ENCODE results near the gene CCM2L.
"Not testable (repeated sequence)": the region's sequence is repeated elsewhere in the genome, so short reads cannot be mapped to it uniquely, and the experiment has no call there.

CCM2L gene

DNA sequence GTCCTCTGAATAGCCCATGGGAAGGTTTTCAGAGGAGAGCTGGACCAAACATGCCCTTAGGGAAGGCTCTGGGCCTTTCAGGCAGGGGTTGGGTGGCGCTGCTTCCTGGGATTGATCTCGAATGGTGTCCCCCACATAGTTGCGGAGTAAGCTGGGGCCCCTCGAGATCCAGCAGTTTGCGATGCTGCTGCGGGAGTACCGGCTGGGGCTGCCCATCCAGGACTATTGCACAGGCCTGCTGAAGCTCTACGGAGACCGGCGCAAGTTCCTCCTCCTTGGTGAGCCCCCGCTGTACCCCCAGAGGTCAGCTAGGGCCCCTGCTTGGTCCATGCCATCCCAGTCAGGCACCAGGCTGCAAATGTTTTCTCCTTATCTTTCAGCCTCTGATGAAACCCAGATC is 19.3 kb downstream of the CCM2L start:
- no peak for DNase-seq (ENCODE audit: low read depth)

DNA sequence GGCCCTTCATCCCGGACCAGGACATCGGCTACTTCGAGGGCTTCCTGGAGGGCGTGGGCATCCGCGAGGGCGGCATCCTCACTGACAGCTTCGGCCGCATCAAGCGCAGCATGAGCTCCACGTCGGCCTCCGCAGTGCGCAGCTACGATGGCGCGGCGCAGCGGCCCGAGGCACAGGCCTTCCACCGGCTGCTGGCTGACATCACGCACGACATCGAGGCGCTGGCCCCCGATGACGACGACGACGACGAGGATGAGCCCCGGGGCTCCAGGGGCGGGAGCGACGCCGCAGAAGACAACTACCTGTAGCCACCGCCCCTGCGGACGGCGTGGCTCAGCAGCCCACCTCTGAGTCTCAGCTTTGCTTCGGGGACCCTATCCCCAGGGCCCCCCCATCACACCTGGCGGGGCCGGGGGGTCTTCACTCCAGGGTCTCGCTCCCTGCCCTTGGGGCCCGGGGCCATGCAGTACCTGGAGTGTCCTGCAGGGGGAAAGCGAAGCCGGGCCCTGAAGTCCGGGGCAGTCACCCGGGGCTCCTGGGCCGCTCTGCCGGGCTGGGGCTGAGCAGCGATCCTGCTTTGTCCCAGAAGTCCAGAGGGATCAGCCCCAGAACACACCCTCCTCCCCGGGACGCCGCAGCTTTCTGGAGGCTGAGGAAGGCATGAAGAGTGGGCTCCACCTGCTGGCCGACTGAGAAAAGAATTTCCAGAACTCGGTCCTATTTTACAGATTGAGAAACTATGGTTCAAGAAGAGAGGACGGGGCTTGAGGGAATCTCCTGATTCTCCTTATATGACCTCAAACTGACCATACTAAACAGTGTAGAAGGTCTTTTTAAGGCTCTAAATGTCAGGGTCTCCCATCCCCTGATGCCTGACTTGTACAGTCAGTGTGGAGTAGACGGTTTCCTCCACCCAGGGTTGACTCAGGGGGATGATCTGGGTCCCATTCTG is 21.0 kb downstream of the CCM2L start:
- DNase-seq (ENCODE audit: low read depth), result peak; percentile 38

DNA sequence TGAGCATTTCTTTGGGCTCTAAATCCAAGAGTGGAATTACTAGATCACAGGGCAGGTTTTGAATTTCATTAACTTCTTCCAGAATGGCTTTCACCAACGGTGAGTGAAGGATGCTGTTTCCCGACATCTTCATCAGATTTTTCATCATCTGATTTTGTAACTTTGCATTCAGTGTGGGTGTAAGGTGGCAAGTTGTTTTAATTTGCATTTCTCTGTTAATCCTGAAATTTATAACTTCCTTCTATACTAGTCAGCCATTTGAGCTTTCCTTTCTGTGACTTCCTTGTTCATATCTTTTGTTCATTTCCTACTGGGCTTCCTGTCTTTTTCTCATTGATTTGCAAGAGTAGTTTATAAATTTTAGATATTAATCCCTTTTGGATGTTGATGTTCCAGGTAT is 23.1 kb downstream of the CCM2L start:
- DNase-seq (ENCODE audit: low read depth), result no peak

DNA sequence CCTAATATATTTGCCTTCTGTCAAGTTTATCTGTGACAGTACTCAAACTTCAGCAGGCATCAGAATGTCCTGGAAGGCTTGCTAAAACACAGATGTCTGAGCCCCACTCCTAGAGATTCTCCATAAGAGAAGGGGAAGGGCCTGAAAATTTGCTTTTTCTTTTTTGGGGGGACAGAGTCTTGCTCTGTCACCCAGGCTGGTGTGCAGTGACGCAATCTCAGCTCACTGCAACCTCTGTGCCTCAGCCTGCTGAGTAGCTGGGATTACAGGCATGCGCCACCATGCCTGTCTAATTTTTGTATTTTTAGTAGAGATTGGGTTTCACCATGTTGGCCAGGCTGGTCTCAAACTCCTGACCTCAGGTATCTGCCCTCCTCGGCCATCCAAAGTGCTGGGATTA is 23.5 kb downstream of the CCM2L start:
- not testable (repeated sequence) for DNase-seq (ENCODE audit: low read depth)

DNA sequence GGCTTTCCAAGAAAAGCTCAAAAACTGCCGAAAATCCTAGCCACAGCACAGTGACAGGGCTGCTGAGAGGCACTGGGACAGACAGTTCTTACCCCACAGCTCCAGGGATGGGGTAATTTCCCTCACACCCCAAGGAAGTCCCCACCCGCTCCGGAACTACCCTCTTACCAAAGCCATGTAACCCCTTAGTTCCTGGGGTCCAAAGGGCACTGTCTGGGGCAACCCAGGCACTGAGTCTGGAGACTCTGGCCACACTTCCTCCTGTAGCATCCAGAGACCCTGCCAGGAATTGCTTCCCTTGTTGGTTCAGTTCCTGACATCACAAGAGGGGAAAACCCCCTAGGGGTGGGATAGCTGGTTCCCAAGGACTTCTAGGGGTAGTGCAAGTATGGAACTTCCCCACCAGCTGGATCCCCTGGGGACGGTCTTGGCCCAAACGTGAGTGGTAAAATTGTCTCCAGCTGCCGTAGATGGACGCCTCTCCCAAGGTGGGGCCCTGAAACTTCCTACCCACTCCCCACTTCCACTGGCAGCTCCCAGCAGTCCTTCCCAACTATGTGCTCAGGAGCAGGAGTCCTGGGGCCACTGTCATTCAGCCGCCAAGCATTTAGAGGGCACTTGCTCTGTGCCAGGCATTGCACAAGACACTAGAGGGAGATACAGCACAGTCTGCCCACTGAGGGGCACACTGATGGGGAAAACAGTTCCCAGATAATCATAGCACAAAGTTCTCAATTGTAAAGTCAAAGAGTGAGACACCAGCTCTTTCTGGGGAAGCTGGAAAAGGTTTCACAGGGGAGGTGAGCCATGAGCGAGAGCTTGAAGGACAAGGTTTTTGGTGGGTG is 24.6 kb downstream of the CCM2L start:
- no peak for DNase-seq (ENCODE audit: low read depth)

DNA sequence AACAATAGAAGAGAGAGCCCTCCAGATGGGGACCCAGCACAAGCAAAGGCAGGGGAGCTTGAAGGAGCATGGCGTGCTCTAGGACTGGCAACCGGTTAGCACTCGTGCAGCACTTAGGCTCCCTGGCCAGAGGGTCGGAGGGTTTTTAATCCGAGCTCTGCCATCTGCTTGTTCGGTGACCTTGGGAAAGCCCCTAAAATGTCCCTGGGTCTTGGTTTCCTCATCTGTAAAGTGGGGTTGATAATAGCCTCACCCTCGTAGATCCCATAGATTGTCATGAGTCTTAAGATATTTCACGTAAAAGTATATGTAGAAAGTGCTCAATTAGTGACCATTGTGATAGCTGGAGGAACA is 25.2 kb downstream of the CCM2L start:
- DNase-seq (ENCODE audit: low read depth), result no peak

DNA sequence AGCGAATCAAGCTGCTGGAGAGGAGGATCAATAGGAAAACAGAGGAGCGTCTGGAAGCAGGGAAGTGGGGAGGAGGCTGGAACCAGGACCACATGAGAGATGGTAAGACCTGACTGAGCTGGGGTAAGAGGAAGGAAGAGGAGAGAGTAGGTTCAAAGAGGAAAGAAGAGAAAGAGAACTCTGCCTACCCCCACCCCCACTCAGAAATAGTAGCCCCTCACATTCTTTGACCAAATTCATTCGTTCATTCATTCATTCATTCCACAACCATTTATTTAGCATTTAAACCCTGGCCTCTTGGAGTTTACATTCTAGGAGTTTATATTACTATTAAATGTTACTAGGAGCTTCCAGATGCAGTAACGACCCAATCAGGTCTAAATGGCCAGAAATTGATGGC is 26.0 kb downstream of the CCM2L start:
- DNase-seq (ENCODE audit: low read depth), result no peak

DNA sequence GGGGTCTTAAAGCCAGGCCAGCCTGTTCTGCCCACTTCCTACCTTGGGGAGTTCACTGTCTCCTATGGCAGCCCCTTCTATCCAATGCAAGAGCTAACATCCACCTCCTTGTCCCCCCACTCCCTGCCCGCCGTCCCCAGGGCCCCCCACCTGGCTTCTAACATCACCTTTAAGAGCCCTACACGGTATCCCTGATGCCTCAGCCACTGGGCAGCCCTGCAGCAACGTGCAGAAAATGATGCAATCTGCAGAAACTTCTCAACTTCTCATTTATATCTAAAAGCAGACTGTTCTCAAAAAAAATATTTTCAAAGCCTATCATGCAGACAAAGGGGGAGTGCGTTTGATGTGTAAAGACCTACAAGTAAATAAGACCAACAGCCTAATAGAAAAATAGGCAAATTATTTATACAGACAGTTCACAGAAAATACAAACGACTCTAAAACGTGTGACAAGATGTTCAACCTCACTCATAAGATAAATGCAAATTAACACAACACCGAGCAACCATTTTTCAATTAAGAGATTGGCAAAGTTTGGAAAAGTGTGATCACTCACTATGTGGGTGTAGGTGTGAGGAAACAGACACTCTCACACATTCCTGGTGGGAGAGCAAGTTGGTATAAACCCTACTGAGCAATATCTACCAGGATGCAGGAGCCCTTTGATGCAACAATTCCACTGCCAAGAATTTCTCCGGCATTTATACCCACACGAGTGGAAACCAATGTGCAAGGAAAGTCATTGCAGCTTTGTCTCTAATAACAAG is 26.7 kb downstream of the CCM2L start:
- no peak for DNase-seq (ENCODE audit: low read depth)

DNA sequence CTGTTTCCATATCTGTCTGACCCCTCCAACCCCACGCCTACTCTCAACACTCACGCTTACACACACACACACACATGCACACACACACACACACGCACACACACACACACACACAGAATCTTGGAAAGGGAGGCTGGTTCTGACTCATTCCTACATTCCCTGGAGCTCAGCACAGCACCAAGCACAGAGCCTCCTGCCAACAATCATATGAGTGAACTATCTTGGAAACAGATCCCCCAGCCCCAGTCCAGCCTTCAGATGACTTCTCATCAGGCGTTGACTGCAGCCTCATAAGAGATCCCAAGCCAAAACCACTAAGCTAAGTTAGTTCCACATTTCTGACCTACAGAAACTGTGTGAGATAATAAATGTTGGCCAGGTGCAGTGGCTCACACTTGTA is 27.7 kb downstream of the CCM2L start:
- no peak for DNase-seq (ENCODE audit: low read depth)

DNA sequence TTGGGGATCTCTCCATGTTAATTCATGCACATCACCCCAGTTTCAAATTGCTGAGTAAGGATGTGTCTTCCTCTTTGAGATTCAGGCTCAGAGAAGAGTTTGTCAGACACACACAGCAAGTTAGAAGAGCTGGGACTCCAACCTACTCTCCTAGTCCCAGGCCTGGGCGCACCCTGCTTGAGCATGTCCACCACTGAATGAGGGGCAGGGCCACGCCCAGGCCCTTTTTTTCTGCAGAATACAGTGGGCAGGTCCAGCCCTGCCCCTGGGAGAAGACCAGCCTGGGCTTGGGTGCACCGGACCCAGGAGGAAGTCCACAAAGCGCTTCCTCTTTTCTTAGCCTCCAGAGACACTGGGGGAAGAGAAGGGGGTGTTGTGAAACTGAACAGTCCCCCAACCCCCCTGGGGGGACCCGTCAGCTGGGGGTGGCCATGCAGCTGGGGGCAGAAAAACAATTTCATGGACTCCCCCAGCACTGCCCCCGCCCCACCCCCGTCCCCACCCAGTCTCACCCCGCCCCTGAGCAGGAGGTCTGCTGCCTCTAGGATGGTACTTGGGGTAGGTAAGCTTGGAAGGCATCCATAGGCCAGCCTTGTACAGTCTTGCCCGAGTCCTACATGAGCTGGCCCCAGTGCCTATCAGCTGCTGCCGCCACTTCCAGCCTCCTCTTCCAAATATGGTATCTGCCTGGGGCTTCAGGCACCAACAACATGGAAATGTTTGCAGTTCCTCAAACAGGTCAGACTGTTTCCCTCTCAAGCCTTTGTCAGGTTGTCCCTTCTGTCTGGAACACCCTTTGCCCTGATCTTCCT is 30.1 kb downstream of the CCM2L start:
- DNase-seq (ENCODE audit: low read depth), result no peak

DNA sequence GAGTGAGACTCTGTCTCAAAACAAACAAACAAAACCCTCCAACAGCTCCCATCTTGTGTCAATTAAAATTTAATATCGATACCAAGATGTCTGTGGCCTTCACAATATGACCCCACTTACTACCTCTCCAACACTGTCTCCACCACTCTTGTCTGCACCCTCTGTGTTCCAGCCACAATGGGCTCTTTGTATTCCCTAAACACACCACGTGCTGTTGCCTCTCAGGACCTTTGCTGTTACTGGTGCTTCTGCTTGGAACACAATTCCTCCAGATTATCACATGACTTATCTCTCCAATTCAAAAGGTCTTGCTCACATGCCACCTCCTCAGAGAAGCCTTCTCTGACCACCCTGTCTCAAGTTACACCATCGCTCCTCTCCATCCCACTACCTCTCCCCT is 35.8 kb downstream of the CCM2L start:
- no peak for DNase-seq (ENCODE audit: low read depth)

DNA sequence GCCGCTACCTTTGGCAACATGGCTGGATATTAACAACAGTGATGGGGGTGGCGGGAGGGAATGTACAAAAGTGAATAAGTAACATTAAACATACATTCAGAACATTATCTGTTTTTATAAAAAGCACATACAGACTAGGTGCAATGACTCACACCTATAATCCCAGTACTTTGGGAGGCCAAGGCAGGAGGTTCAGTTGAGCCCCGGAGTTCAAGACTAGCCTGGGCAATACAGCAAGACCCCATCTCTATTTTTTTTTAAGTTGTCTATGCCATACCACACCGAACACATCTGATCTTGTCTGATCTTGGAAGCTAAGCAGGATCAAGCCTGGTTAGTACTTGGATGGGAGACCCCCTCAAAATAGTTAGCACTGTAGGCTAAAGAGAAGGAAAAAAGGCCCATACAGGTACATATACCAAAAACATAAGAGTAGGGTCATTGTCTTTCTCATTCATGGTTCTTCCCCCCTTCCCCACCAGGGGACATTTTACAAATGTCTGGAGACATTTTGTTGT is 40.1 kb downstream of the CCM2L start:
- DNase-seq (ENCODE audit: low read depth), result no peak

DNA sequence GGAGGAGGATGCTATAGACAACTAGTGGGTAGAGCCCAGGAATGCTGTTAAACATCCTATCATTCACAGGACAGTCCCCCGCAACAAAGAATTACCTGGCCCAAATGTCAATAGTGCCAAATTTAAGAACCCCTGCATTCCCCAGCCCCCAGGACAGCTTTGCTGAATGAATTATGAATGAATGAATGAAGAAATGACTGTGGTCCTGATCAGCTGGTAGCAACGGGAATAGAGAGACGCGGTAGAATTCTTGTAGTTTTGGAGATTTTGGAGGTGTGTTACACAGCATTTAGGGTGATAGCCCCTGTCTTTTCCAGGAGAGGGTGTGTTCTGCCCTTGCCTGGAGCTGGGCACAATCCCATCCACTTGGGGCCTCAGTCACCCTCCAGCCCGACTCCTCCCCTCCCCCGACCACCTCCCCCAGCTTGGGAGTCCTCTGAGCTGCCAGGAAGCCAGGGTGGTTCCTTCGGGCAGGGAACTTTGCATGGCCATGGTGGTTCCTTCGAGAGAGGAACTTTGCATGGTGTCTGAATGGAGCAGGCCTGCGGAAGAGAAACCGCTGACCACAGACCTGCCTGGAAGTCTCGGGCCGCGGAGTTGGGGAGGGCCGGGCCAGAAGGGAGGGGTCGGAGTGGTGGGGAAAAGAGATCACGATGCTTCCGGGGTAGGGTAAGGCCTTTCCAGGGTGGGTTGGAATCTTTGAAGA is 40.8 kb downstream of the CCM2L start:
- no peak for DNase-seq (ENCODE audit: low read depth)

DNA sequence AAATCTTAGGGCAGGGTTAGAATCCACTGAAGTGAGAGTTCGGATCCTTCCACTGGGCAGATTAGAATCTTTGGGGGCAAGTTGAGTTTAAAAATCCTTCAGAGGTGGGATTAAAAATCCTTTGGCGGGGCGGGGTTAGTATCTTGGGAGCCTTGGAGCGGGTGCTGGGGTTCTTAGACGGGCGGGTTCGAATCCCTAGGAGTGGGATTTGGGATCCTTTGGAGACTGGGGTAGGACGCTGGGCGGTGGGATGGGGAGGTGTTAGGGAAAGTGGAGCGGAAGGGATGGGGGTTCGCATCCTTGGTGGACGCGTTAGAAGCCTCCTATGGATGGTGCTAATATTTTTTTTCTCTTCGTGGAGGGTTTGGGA is 41.5 kb downstream of the CCM2L start:
- DNase-seq (ENCODE audit: low read depth), result no peak

DNA sequence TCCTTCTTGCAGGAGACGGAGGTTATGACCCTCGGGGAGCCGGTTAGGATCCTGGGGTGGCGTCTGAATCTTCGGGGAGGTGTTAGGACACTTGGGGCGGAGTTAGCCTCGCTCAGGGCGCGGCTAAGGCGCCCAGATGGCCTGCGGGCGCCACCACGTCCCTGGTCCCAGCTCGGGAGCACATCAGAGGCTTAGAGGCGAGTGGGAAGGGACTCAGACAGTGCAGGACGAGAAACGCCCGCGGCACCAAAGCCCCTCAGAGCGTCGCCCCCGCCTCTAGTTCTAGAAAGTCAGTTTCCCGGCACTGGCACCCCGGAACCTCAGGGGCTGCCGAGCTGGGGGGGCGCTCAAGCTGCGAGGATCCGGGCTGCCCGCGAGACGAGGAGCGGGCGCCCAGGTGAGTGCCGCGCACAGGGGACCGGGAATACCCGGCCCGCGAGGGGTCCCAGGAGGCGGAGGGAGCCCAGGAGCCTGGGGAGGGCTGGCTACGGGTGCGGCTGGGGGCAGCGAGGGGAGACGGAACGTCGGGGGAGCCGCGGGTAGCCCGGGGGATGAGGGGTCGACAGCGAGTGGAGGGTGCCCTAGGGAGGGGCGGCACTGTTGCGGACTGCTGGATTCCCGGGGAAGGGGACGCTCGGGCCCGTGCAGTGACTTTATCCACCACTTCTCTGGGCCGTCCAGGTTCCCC is 42.0 kb downstream of the CCM2L start, which contains the start of gene HCK:
HCK (plus strand) TSS at position 153 of the 688 bp plus-strand sequence.
- no peak for DNase-seq (ENCODE audit: low read depth)

DNA sequence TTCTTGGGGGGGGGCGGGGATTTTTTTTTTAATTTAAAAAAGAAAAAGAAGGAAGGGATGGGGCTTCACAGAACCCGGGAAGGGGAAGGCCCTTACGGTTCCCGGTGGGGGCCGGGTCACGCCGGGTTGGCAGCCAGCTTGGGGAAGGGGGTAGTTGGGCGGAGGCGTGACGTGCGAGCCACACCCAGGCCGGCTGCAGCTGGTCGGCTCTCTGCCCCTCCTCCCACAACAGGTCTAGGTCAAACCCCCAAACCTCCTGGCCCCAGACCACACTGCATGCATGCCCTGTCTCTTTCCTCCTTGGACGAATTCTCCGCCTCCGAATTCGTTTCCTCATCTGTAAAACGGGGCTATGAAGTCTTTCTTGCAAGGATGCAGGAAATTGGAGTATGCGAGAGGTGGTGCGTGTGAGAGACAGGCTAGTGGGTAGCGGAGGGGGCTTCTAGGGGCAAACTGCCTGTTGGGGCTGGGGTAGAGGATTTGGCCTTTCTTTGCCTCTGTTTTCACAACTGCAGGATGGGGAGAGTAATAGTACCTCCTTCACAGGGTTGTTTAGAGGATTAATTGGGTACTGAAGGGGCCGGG is 42.6 kb downstream of the CCM2L start:
- no peak for DNase-seq (ENCODE audit: low read depth)

DNA sequence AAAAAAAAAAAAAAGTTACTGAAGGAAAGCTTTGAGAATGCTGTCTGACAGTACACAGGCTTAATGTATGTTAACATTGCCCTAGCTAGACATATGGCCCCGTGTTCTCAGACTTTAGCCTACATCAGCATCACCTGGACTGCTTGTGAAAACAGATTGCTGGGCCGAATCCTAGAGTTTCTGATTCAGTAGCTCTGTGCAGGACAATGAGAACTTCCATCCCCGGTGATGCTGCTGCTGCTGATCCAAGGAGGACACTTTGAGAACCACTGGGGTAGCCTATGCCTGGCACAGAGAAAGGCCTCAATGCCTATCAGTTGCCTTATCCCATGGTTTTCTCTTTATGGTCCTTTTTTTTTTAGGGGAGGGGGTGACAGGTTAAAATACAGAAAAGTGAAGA is 43.4 kb downstream of the CCM2L start:
- DNase-seq (ENCODE audit: low read depth), result no peak

DNA sequence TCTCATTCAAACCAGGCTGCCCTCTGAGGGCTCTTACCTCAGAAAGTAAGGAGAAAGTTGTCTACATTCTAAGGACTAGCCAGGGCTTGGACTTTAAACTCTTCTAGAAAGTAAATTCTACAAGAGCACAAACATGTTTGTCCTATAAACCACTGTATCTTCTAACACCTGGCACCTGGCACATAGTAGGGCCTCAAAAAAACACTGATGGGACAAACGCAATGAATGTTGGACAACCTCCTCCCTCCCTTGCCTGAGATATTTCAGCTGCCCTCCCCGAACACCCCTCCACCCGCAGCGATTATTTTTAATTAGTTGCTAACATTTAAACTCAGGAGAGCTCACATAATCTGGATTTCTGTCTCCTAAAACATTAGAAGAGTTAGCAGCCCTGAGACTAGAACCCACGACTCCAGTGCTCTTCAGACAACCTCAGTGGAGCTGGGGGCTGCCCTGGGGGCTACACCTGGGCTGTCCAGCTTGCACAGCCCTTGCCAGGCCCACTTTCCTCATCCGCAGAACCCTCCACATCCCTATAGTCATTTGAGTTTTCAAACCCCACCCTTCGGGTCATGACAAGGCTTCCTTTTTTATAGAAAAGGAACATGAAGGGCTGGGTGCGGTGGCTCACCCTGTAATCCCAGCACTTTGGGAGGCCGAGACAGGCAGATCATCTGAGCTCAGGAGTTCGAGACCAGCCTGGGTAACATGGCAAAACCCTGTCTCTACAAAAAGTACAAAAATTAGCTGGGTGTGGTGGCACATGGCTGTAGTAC is 46.7 kb downstream of the CCM2L start:
- no peak for DNase-seq (ENCODE audit: low read depth)

DNA sequence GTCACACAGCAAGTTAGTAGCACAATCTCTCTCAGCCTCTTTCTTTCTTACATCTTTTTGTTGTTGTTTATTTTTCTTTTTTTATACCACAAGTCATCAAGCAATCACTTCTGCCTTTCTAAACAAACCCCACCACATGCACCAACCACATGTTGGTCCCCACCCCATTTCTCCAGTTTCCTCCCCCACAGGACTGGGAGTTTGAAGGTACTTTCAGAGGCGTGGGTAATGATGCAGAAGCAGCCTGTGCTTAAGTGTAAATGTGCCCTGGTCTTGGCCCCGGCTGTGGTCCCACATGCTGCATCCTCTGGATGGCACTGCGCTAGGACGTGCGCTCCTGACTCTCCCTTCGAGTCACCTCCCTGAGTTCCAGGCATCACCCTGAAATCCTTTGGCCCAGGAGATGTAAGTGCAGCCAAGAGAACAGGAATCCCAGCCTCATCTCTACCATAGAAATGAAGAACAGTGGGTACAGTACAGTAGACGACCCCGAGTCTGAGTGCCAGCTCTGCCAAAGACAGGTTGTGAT is 47.5 kb downstream of the CCM2L start:
- no peak for DNase-seq (ENCODE audit: low read depth)

Measured in stimulated activated CD4-positive, alpha-beta T cell treated with anti-CD3 and anti-CD28 coated beads, Interleukin-2, amount 100 ng/mL, for 4 hours (primary cell).